ENCODE measurements around the gene ROBO1.

ROBO1 gene

DNA sequence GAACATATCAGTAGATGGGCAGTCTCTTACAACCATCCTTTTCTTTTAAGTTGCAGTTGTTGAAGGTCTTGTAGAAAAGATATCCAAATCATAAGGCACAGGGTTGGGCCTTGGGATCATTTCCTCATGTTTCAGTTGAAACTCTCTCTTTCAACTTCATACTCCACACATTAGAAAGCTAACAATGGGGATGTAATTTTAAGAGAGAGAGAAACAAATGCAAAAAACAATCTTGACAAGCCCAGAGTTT is 747.9 kb downstream of the ROBO1 start:
- TF ChIP-seq, protein P1, sequence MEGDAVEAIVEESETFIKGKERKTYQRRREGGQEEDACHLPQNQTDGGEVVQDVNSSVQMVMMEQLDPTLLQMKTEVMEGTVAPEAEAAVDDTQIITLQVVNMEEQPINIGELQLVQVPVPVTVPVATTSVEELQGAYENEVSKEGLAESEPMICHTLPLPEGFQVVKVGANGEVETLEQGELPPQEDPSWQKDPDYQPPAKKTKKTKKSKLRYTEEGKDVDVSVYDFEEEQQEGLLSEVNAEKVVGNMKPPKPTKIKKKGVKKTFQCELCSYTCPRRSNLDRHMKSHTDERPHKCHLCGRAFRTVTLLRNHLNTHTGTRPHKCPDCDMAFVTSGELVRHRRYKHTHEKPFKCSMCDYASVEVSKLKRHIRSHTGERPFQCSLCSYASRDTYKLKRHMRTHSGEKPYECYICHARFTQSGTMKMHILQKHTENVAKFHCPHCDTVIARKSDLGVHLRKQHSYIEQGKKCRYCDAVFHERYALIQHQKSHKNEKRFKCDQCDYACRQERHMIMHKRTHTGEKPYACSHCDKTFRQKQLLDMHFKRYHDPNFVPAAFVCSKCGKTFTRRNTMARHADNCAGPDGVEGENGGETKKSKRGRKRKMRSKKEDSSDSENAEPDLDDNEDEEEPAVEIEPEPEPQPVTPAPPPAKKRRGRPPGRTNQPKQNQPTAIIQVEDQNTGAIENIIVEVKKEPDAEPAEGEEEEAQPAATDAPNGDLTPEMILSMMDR (IDR thresholded peaks at IDR 0.05; ENCODE audit: low read depth, low read length) = no peak
- no peak overlapping the region; the same call in 1 of the 2 replicates for H3K4me3 ChIP-seq (ENCODE audit: low read depth, low read length)

DNA sequence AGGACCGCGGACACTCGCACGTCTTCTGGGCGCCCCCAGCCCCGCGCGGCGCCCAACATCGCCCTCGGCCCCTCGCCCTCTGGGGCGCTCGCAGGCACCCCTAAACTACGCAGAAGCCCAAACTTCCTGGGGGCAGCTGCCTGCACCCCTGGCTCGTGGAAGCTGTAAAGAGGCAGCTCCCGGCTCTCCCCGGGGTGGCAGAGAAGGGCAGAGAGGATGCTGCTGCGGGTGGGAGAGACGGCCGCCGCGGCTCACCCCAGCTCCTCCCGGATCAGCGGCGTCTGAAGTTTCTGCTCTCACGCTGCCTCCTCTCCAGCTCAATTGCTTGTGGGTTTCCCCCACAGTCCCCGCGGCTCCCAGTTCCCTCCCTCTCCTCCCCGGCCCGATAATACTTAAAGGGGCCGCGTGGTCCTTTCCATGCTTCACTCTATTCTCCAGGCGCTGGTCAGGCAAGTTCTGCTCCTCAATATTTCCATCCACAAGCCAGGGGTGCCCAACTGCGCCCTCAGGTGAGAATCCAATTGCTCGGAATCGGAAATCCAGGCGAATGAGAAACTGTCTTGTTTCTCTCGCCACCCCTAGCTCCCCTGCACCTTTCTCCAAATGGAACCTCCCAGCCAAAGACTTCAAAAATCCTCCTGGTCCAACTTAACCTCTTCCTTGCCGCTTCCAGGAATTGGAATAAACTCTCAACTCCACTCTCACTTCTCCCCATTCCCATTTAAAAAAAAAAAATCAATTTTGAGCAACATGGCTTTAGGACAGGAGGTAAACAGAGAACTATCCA is 748.5 kb downstream of the ROBO1 start:
- H3K4me3 ChIP-seq (ENCODE audit: low read depth, low read length) = peak overlapping the region; percentile 95
- TF ChIP-seq, protein P1 (IDR thresholded peaks at IDR 0.05; ENCODE audit: low read depth, low read length) = no peak

GRCh38 chr3:79018671-79019136 is 749.1 kb downstream of the ROBO1 start:
- peak overlapping the region; percentile 95 for H3K4me3 ChIP-seq (ENCODE audit: low read depth, low read length)
- TF ChIP-seq, protein P1 (IDR thresholded peaks at IDR 0.05; ENCODE audit: low read depth, low read length) = no peak

GRCh38 chr3:79018265-79018664 is 749.5 kb downstream of the ROBO1 start:
- TF ChIP-seq, protein P1 (IDR thresholded peaks at IDR 0.05; ENCODE audit: low read depth, low read length) = no peak
- peak overlapping the region; percentile 95 for H3K4me3 ChIP-seq (ENCODE audit: low read depth, low read length)

- TF ChIP-seq, protein P1 (IDR thresholded peaks at IDR 0.05; ENCODE audit: low read depth, low read length) = no peak
- peak overlapping the region; percentile 95 for H3K4me3 ChIP-seq (ENCODE audit: low read depth, low read length)
These were observed 751.0 kb downstream of the ROBO1 start for GRCh38 chr3:79016587-79017376.

DNA sequence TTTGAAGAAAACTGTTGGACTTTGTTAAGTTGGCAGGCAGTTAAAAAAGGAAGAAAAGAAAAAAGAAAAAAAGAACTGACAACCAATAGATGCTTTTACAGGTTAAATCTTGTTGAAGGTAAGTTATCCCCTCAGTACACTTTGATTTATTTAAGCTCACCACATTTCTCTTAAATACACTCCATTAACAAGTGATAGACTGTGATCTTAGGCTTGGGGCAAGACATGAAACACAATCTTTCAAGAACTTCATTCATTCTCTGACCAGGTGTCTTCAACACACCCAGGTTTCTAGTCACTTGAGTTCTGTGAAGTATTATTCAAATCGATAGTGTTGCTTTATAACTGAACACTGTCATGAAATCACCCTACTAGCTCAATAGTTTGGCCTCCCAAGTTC is 751.9 kb downstream of the ROBO1 start:
- TF ChIP-seq, protein P1 (IDR thresholded peaks at IDR 0.05; ENCODE audit: low read depth, low read length) = no peak
- H3K4me3 ChIP-seq (ENCODE audit: low read depth, low read length) = peak overlapping the region; percentile 95

DNA sequence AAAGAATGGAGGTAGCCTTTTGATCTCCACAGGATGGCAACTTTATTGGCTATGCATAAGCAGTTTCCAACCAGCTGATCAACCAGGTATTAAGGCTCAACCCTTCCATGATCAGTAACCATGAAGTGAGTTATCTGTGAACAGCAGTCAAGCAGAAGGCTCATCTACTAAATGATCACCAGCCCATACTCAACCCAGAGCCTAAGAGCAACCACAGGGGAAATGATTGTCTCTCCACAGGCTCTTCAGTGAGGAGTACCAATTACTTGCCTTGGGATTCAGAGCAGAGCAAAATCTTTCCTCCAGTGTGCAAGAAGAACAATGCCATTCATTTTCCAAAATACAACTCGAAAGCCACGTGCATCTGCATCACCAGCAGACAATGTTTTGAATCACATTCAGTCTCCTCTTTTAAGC is 754.8 kb downstream of the ROBO1 start:
- H3K4me3 ChIP-seq (ENCODE audit: low read depth, low read length) = no peak overlapping the region
- TF ChIP-seq, protein P1 (IDR thresholded peaks at IDR 0.05; ENCODE audit: low read depth, low read length) = no peak
